Activated CD8-positive, alpha-beta memory T cell treated with anti-CD3 and anti-CD28 coated beads for 1 hour (primary cell): Measurements from ENCODE around the gene RBP7.
"Not testable (repeated sequence)": the region's sequence is repeated elsewhere in the genome, so short reads cannot be mapped to it uniquely, and the experiment has no call there.

Experiments used
- DNase-seq, 2 donors: peaks; one replicate each; pipeline ENCODE4 v3.0.0-alpha.2; 2020; ENCODE audit warnings: low read depth in 1 of 2; ENCODE audit errors: extremely low read depth in 1 of 2

RBP7 gene

DNA sequence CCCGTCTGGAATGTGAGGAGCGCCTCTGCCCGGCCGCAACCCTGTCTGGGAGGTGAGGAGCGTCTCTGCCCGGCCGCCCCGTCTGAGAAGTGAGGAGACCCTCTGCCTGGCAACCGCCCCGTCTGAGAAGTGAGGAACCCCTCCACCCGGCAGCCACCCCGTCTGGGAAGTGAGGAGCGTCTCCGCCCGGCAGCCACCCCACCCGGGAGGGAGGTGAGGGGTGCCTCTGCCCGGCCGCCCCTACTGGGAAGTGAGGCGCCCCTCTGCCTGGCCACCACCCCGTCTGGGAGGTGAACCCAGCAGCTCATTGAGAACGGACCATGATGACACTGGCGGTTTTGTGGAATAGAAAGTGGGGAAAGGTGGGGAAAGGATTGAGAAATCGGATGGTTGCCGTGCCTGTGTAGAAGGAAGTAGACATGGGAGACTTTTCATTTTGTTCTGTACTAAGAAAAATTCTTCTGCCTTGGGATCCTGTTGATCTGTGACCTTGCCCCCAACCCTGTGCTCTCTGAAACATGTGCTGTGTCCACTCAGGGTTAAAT is 32.0 kb downstream of the RBP7 start:
- not testable (repeated sequence) for DNase-seq

- DNase-seq, result no peak
Observed at GRCh38 chr1:10031461-10031860, 34.4 kb downstream of the RBP7 start.

GRCh38 chr1:10032590-10033358 is 35.7 kb downstream of the RBP7 start, which contains the start of gene UBE4B:
Gene UBE4B, plus strand, starts transcription at chr1:10032958. Its CDS starts 713 bp downstream, at chr1:10033671.
- DNase-seq, result peak; percentile 91 to 98

- no peak for DNase-seq
Observed at GRCh38 chr1:10033359-10033845, 36.4 kb downstream of the RBP7 start.

GRCh38 chr1:10042746-10043145 is 45.7 kb downstream of the RBP7 start:
- DNase-seq, result no peak

GRCh38 chr1:10045480-10046355 is 48.7 kb downstream of the RBP7 start:
- no peak for DNase-seq

- no peak for DNase-seq
Observed at GRCh38 chr1:10046356-10047085, 49.5 kb downstream of the RBP7 start.

- DNase-seq, result no peak
Observed at GRCh38 chr1:10048601-10049000, 51.6 kb downstream of the RBP7 start.

- no peak for DNase-seq
Observed at GRCh38 chr1:10050611-10051010, 53.6 kb downstream of the RBP7 start.

DNA sequence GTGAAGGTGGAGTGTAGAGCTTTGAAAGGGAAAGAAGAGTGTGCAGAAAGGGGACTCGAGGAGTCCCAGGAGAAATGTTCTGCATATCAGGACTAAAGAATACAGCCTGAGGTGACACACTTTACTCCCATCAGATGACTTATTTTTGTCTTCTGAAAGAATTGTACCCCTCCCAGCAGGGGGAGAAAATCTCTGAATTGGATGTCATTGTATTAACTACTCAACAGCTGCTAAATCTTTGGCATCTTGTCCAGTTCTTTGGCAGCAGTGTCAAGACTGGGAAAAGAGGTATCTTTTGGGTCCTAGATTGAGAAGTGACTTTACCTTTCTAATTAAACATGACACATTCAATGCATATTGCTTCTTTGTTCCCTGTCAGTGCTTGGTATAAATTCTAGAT is 54.6 kb downstream of the RBP7 start:
- DNase-seq, result no peak

GRCh38 chr1:10052347-10052746 is 55.3 kb downstream of the RBP7 start:
- DNase-seq, result no peak

DNA sequence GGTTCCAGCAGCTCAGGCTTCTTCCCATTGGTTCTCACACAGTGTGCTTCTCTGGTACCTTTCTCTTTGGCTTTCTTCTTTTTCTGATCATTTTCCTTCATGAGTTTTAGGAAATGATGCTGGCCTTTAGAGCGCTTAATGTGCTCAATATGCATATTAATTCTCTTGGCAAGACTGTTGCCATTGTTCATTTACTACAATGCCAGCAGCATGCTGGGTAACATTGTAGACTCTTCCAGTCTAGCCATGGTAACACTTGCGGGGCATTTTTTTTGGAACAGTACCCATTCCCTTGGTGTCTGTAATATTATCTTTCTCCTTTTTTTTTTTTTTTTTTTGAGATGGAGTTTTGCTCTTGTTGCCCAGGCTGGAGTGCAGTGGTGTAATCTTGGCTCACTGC is 57.4 kb downstream of the RBP7 start:
- no peak for DNase-seq

DNA sequence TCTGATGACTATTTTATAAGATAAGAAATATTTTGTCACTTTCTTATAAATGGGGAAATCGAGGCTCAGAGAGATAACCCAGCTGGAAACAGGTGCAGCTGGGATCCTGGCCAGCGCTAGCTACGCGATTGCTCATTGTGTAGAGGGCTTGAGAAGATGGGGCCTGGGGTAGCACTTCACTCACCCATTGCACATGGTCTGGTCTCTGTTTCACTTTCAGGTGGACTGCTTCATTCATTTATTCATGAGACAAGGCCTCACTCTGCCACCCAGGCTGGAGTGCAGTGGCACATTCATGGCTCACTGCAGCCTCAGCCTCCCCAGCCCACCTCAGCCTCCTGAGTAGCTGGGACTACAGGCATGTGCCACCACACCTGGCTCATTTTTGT is 59.6 kb downstream of the RBP7 start:
- DNase-seq, result no peak

DNA sequence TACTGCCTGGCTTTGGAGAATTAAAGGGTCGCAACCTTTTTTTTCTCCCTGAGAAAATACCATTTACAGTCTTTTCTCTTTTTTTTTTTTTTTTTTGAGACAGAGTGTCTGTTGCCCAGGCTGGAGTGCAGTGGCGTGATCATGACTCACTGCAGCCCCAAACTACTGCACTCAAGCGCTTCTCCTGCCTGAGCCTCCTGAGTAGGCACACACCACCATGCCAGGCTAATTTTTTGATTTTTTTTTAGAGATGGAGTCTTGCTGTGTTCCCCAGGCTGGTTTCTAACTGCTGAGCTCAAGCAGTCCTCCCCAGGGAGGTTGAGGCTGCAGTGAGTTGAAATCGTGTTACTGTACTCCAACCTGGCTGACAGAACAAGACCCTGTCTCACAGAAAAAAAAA is 60.3 kb downstream of the RBP7 start:
- DNase-seq, result no peak

- DNase-seq, result no peak
Observed at GRCh38 chr1:10057796-10058195, 60.8 kb downstream of the RBP7 start.

- no peak for DNase-seq
Observed at GRCh38 chr1:10059342-10059718, 62.3 kb downstream of the RBP7 start.

- no peak for DNase-seq
Observed at GRCh38 chr1:10060311-10061100, 63.5 kb downstream of the RBP7 start.

DNA sequence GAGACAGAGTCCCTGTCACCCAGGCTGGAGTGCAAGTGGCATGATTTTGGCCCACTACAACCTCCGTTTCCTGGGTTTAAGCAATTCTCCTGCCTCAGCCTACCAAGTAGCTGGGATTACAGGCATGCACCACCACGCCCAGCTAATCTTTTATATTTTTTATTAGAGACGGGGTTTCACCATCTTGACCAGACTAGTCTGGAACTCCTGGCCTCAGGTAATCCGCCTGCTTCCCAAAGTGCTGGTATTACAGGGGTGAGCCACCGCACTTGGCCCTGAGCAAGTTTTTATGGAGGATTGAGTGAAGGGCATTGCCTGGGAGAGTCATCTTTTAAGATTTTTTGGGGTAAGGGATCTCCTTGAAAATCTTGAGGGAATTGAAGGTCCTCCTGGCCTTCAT is 64.2 kb downstream of the RBP7 start:
- DNase-seq, result no peak

GRCh38 chr1:10063878-10064277 is 66.8 kb downstream of the RBP7 start:
- no peak for DNase-seq
